Cardiac muscle cell (in vitro differentiated cells and primary cell): ENCODE measurements around the gene C2CD4C. TPM values are rescaled to one million over a fixed set of nuclear protein-coding genes. Genes with fewer than 3 reads are reported as not detected.
"Not testable (repeated sequence)": the region's sequence is repeated elsewhere in the genome, so short reads cannot be mapped to it uniquely, and the experiment has no call there.

ENCODE experiments used
- DNase-seq, 2 donors: peaks; one replicate each; pipeline versions ENCODE4 v3.0.0 to v3.0.0-alpha.2; 2010 to 2017; ENCODE audit warnings: low read depth in 1 of 2, low spot score in 1 of 2
- H3K27ac ChIP-seq: fragments of 200-600 bp; sonication (generic); 2 replicates; pipeline ENCODE4 v1.5.1; 2016
- H3K27me3 ChIP-seq: fragments of 200-600 bp; sonication (generic); 2 replicates; pipeline ENCODE4 v1.6.0; 2016; ENCODE audit warnings: control low read depth
- H3K36me3 ChIP-seq: fragments of 200-600 bp; sonication (generic); 2 replicates; pipeline ENCODE4 v1.5.1; 2016; ENCODE audit warnings: control low read depth
- H3K4me1 ChIP-seq: fragments of 200-600 bp; sonication (generic); 2 replicates; pipeline ENCODE4 v1.8.1; 2017; ENCODE audit warnings: low read depth, mild to moderate bottlenecking, mixed run types
- H3K4me3 ChIP-seq: fragments of 200-600 bp; sonication (generic); 2 replicates; pipeline ENCODE4 v1.5.1; 2016; ENCODE audit warnings: mild to moderate bottlenecking
- H3K9me3 ChIP-seq: fragments of 200-600 bp; sonication (generic); 2 replicates; pipeline ENCODE4 v1.5.1; 2017; ENCODE audit warnings: low read depth, mild to moderate bottlenecking, control low read depth
- polyA plus RNA-seq: library from polyadenylated mRNA; unstranded; fragments of >200 nt; fragmentation: Nextera tagmentation; extraction: Ambion mirVana; gene quantifications from 2 replicates; pipeline ENCODE4 v1.2.1, GENCODE V29; 2016
- total RNA-seq: library from RNA; depleted of rRNA; stranded (reverse); fragments of >200 nt; gene quantifications from 2 replicates; pipeline ENCODE4 v1.2.3, GENCODE V29; 2016
- TF ChIP-seq, protein P1 (sequence below): IDR thresholded peaks from 2 replicates; pipeline ENCODE4 v1.5.1; 2012; ENCODE audit warnings: low read depth, mild to moderate bottlenecking, low read length

The C2CD4C gene
- total and polyA plus RNA-seq, 2 experiments from 2014 or later: 3.4 to 4.1 TPM

DNA sequence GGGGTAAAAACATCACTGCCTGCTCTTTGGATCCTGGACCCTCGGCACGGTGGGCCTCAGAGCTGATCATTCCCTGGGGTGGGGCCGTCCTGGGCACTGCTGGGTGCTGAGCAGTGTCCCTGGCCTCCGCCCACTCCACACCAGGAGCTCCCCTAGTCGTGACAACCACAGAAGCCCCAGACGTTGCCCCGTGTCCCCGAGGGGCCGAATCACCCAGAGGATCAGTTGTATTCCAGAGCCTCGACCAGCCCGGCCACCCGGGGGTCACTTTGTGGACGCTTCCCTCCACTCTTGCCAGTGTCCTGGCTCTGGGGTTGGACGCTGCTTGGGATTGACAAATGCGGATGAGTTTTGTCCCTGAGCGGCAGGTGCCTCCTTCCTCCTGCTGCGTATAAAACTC is 10.2 kb downstream of the C2CD4C start:
- TF ChIP-seq, protein P1, sequence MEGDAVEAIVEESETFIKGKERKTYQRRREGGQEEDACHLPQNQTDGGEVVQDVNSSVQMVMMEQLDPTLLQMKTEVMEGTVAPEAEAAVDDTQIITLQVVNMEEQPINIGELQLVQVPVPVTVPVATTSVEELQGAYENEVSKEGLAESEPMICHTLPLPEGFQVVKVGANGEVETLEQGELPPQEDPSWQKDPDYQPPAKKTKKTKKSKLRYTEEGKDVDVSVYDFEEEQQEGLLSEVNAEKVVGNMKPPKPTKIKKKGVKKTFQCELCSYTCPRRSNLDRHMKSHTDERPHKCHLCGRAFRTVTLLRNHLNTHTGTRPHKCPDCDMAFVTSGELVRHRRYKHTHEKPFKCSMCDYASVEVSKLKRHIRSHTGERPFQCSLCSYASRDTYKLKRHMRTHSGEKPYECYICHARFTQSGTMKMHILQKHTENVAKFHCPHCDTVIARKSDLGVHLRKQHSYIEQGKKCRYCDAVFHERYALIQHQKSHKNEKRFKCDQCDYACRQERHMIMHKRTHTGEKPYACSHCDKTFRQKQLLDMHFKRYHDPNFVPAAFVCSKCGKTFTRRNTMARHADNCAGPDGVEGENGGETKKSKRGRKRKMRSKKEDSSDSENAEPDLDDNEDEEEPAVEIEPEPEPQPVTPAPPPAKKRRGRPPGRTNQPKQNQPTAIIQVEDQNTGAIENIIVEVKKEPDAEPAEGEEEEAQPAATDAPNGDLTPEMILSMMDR: no peak
- Histone ChIP-seq H3K4me1 (no peaks in the 10 kb centered on the region), H3K27me3 (no peaks in the 10 kb centered on the region), H3K36me3 (no peaks in the 10 kb centered on the region), H3K27ac (no peak overlapping the region), H3K4me3 (no peak overlapping the region), H3K9me3 (no peaks in the 10 kb centered on the region)
- no peak for DNase-seq

DNA sequence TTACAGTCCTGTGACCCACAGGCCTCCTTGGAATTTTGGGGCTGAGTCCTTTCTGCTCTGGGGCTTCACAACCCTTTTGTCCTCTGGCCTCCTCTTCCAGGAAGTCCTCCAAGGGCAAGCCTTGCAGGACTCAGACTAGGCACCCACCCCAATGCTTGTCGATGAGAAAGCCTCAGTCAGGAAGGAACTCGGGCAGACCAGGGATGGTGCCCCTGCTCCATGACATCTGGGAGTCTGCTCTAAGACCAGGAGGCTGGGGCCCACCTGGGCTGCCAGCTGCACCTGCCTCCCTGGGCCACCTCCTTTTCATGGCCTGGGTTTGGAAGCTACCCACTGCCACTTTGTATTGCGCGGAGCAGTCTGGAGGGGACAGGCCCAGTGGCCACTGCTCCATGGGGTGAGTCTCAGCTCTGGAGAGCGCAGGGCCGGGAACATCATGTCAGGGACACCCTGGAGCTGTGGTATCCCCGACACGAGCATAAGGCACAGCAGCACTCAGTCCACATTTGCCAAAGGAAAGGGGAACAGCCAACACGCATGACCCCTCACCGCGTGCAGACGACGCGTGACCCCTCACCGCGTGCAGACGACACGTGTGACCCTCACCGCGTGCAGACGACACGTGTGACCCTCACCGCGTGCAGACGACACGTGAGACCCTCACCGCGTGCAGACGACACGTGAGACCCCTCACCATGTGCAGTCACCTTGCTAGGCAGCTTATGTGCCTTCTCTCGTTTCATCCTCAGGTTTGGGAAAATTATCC is 10.8 kb downstream of the C2CD4C start:
- DNase-seq: no peak
- Histone ChIP-seq H3K27me3 (no peaks in the 10 kb centered on the region), H3K4me3 (no peak overlapping the region), H3K27ac (no peak overlapping the region), H3K9me3 (no peaks in the 10 kb centered on the region), H3K36me3 (no peaks in the 10 kb centered on the region), H3K4me1 (no peaks in the 10 kb centered on the region)
- TF ChIP-seq, protein P1: no peak

DNA sequence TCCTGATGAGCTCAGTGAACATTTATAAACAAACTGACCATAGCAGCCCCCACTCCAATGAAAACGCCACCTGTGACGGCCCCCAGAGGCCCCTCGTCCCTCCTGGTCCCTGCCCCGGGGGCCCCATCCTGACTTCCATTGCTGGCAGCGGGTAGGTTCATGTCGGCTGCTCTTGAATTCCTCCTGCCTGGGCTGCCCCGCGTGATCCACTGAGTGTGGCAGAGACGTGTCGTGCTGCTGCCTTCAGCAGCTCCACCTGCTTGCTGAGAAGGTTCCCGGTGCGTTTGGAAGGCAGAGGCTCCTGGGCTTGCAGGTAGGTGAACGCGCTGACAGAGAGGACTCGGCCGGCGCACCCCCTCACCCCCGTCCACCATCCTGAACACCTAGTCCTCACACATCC is 11.6 kb downstream of the C2CD4C start:
- no peak for DNase-seq
- Histone ChIP-seq H3K27me3 (no peaks in the 10 kb centered on the region), H3K27ac (no peak overlapping the region), H3K4me1 (peaks cover 4% of the 10 kb centered on the region), H3K4me3 (no peak overlapping the region), H3K36me3 (no peaks in the 10 kb centered on the region), H3K9me3 (no peaks in the 10 kb centered on the region)
- TF ChIP-seq, protein P1: no peak

DNA sequence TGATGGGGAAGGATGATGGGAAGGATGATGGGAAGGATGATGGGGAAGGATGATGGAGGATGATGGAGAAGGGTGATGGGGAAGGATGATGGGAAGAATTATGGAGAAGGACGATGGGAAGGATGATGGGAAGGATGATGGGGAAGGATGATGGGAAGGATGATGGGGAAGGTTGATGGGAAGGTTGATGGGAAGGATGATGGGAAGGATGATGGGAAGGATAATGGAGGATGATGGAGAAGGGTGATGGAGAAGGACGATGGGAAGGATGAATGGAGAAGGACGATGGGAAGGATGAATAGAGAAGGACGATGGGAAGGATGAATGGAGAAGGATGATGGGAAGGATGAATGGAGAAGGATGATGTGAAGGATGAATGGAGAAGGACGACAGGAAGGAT is 13.5 kb downstream of the C2CD4C start:
- no peaks in the 10 kb centered on the region for H3K27me3 ChIP-seq
- H3K27ac ChIP-seq: no peak overlapping the region
- no peak overlapping the region for H3K4me3 ChIP-seq
- peaks cover 5% of the 10 kb centered on the region for H3K4me1 ChIP-seq
- no peaks in the 10 kb centered on the region for H3K36me3 ChIP-seq
- TF ChIP-seq, protein P1: no peak
- H3K9me3 ChIP-seq: no peaks in the 10 kb centered on the region
- DNase-seq: no peak

DNA sequence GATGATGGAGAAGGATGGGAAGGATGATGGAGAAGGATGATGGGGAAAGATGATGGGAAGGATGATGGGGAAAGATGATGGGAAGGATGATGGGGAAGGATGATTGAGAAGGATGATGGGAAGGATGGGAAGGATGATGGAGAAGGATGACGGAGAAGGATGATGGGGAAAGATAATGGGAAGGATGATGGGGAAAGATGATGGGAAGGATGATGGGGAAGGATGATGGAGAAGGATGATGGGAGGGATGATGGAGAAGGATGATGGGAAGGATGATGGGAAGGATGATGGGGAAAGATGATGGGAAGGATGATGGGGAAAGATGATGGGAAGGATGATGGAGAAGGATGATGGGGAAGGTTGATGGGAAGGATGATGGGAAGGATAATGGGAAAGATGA is 14.1 kb downstream of the C2CD4C start:
- DNase-seq, H3K4me3 ChIP-seq: not testable (repeated sequence)

DNA sequence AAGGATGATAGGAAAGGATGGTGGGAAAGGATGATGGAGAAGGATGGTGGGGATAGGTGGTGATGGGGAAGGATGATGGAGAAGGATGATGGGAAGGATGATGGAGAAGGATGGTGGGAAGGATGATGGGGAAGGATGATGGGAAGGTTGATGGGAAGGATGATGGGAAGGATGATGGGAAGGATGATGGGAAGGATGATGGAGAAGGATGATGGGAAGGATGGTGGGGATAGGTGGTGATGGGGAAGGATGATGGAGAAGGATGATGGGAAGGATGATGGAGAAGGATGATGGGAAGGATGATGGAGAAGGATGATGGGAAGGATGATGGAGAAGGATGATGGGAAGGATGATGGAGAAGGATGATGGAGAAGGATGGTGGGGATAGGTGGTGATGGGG is 15.4 kb downstream of the C2CD4C start:
- not testable (repeated sequence) for DNase-seq

More for the DNA sequence above, 14.1 kb downstream of the C2CD4C start:
- not testable (repeated sequence) for H3K27me3 ChIP-seq, H3K27ac ChIP-seq, H3K9me3 ChIP-seq, H3K4me1 ChIP-seq, H3K36me3 ChIP-seq

More for the DNA sequence above, 15.4 kb downstream of the C2CD4C start:
- not testable (repeated sequence) for H3K27me3 ChIP-seq, H3K4me1 ChIP-seq, H3K36me3 ChIP-seq, H3K4me3 ChIP-seq, H3K9me3 ChIP-seq, H3K27ac ChIP-seq
